Bronchial epithelial cell (primary cell): ENCODE results near the gene SLAIN2. TPM values are rescaled to one million over a fixed set of nuclear protein-coding genes. Genes with fewer than 3 reads are reported as not detected.

Experiments used
- DNase-seq: peaks from one replicate; pipeline ENCODE4 v3.0.0-alpha.2; 2010; ENCODE audit warnings: low read depth
- FAIRE-seq: peaks from 2 replicates; lab custom pipeline; 2011; peaks lifted over from hg19 to GRCh38; lab: Jason Lieb, UNC
- H3K27me3 ChIP-seq: 2 replicates; pipeline ENCODE4 v1.5.1; 2011; ENCODE audit warnings: low read length; ENCODE audit not compliant: control insufficient read depth, insufficient read depth
- H3K36me3 ChIP-seq: 2 replicates; pipeline ENCODE4 v1.5.1; 2011; ENCODE audit warnings: low read length; ENCODE audit not compliant: control insufficient read depth, insufficient read depth
- H3K4me3 ChIP-seq: 2 replicates; pipeline ENCODE4 v1.5.1; 2011; ENCODE audit warnings: mild to moderate bottlenecking, low read depth, low read length, control low read depth
- CTCF ChIP-seq: IDR thresholded peaks from 2 replicates; pipeline ENCODE4 v1.5.1; 2011; ENCODE audit warnings: mild to moderate bottlenecking, moderate library complexity, low read length, control low read depth, inconsistent platforms; ENCODE audit not compliant: insufficient read depth, severe bottlenecking
- total RNA-seq: library from RNA; depleted of rRNA; stranded (reverse); fragments of >200 nt; gene quantifications from 2 replicates; pipeline ENCODE4 v1.2.1, GENCODE V29; 2014

SLAIN2 gene
- total RNA-seq, 1 donor from 2014 or later: 28.7 TPM

- FAIRE-seq (no peak), DNase-seq (peak; percentile 68)
- Histone ChIP-seq H3K27me3 (no peaks in the 10 kb centered on the region), H3K36me3 (no peaks in the 10 kb centered on the region), H3K4me3 (no peak overlapping the region)
- peak; percentile 68 for TF ChIP-seq CTCF
These were observed 25.4 kb upstream of the SLAIN2 start for GRCh38 chr4:48315728-48316630.

GRCh38 chr4:48321312-48321711 lies 20.0 kb upstream of the SLAIN2 start:
- Histone ChIP-seq H3K36me3 (no peaks in the 10 kb centered on the region), H3K4me3 (no peak overlapping the region), H3K27me3 (no peaks in the 10 kb centered on the region)
- FAIRE-seq (no peak), DNase-seq (no peak)
- no peak for TF ChIP-seq CTCF

GRCh38 chr4:48322063-48322462 lies 19.3 kb upstream of the SLAIN2 start:
- Histone ChIP-seq H3K36me3 (no peaks in the 10 kb centered on the region), H3K27me3 (no peaks in the 10 kb centered on the region), H3K4me3 (no peak overlapping the region)
- no peak for DNase-seq
- FAIRE-seq: no peak
- TF ChIP-seq CTCF: no peak

- no peak for DNase-seq
- no peak for TF ChIP-seq CTCF
- Histone ChIP-seq H3K36me3 (no peaks in the 10 kb centered on the region), H3K4me3 (no peak overlapping the region), H3K27me3 (no peaks in the 10 kb centered on the region)
- no peak for FAIRE-seq
These were observed 17.0 kb upstream of the SLAIN2 start for GRCh38 chr4:48324281-48324680.

GRCh38 chr4:48329193-48329592 lies 12.1 kb upstream of the SLAIN2 start:
- no peak for TF ChIP-seq CTCF
- Histone ChIP-seq H3K36me3 (no peaks in the 10 kb centered on the region), H3K27me3 (no peaks in the 10 kb centered on the region), H3K4me3 (no peak overlapping the region)
- no peak for FAIRE-seq
- DNase-seq: no peak

- no peak for FAIRE-seq
These were observed 11.4 kb upstream of the SLAIN2 start for GRCh38 chr4:48329976-48330375.

More at GRCh38 chr4:48329976-48330375, 11.4 kb upstream of the SLAIN2 start:
- DNase-seq: peak; percentile 90
- H3K27me3 ChIP-seq: no peaks in the 10 kb centered on the region
- H3K4me3 ChIP-seq: no peak overlapping the region
- H3K36me3 ChIP-seq: no peaks in the 10 kb centered on the region
- no peak for TF ChIP-seq CTCF
